ENCODE results near the gene RAPGEF1. TPM values are rescaled to one million over a fixed set of nuclear protein-coding genes. Genes with fewer than 3 reads are reported as not detected.
A peak's percentile ranks its signal among the peaks of the same experiment; 100 is the strongest.

The RAPGEF1 gene
- total RNA-seq, 2 experiments from 2014 or later: 118 to 243 TPM

DNA sequence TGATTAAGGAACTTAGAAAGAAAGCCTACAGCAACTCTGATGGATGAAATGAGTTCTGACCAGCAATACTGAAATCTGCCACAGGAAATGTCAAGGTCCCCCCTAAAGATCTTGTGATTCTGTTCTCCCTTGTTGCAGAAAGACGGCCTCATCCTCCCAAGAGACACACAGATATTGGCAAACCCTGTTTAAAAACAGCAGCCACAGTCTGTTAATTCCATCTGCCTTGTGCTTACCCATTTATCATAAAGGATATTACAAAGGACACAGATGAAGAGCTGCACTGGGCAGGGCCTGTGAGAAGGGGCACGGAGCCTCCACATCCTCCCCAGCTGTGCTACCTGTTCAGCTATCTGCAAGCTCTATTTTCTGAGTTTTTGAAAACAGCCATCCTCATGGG lies 15.2 kb downstream of the RAPGEF1 start:
- Histone ChIP-seq H4K20me1 (ENCODE audit: insufficient read depth, low read length) (0 out of 2 replicates have a peak, but pooled peaks cover 12% of the 10 kb centered on the region), H3K4me1 (ENCODE audit: insufficient read depth, low read length, poor library complexity, severe bottlenecking) (peaks cover 99% of the 10 kb centered on the region), H3K9me3 (ENCODE audit: low read length) (no peaks in the 10 kb centered on the region; the same call in 1 of the 2 replicates), H3K9me2 (ENCODE audit: insufficient read depth, low read length) (no peaks in the 10 kb centered on the region), H3K36me3 (ENCODE audit: insufficient read depth, low read length) (peaks cover 56% of the 10 kb centered on the region), H3K4me3 (ENCODE audit: low read depth, low read length, poor library complexity, severe bottlenecking) (peak overlapping the region; percentile 62), H3K4me2 (ENCODE audit: low read length) (peak overlapping the region; percentile 93), H3K27ac (ENCODE audit: low read depth, low read length, poor library complexity, severe bottlenecking) (peak overlapping the region; percentile 100), H3K79me2 (ENCODE audit: insufficient read depth, low read depth, low read length) (peaks cover 90% of the 10 kb centered on the region), H2AFZ (ENCODE audit: low read length) (no peak overlapping the region)
- POLR2A ChIA-PET: interaction anchor here (0.6 to 16.0 kb wide), 9 partner anchors 12 to 1760 kb away, joined by 3 to 347 read pairs (median 3); partner anchors contain the start of gene RAPGEF1
- no TSS peak for BruUV-seq (replicated peaks)
- peak; percentile 92 for DNase-seq (ENCODE audit: low spot score)
- CTCF ChIA-PET (ENCODE audit: unreplicated experiment): interaction anchor here (1.1 to 1.9 kb wide), 3 partner anchors 12 to 47 kb away, joined by 3 to 11 read pairs (median 6); no protein-coding TSS in a partner anchor
- intact Hi-C loops (cut with micrococcal nuclease; ENCODE audit: unreplicated experiment): loop anchor here (2.0 kb wide), 1 partner anchor 14 kb away; no protein-coding TSS in a partner anchor
- no peak for TF ChIP-seq EZH2phosphoT487 (IDR thresholded peaks at IDR 0.05; ENCODE audit: borderline replicate concordance, low read depth, low read length)
- TF ChIP-seq, protein P1, sequence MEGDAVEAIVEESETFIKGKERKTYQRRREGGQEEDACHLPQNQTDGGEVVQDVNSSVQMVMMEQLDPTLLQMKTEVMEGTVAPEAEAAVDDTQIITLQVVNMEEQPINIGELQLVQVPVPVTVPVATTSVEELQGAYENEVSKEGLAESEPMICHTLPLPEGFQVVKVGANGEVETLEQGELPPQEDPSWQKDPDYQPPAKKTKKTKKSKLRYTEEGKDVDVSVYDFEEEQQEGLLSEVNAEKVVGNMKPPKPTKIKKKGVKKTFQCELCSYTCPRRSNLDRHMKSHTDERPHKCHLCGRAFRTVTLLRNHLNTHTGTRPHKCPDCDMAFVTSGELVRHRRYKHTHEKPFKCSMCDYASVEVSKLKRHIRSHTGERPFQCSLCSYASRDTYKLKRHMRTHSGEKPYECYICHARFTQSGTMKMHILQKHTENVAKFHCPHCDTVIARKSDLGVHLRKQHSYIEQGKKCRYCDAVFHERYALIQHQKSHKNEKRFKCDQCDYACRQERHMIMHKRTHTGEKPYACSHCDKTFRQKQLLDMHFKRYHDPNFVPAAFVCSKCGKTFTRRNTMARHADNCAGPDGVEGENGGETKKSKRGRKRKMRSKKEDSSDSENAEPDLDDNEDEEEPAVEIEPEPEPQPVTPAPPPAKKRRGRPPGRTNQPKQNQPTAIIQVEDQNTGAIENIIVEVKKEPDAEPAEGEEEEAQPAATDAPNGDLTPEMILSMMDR (conservative IDR thresholded peaks at IDR 0.05; ENCODE audit: low read length): no peak

DNA sequence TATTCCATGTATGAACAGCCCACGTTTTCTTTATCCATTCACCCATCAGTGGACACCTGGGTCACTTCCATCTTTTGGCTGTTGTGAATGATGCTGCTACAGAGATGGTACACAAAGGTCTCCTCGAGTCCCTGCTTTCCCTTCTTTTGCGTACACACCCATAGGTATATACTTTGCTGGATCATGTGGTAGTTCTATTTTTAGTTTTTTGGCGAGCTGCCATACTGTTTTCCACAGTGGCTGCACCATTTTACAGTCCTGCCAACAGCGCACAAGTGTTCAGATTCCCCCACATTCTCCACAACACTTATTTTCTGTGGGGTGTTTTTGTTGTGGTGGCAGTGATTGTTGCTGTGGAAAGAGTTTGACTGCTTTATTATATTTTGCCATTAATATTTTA lies 16.2 kb downstream of the RAPGEF1 start:
- H3K79me2 ChIP-seq (ENCODE audit: insufficient read depth, low read depth, low read length): peaks cover 97% of the 10 kb centered on the region
- TSS peak; percentile 18 for BruUV-seq (replicated peaks)
- peak overlapping the region; percentile 100 for H3K27ac ChIP-seq (ENCODE audit: low read depth, low read length, poor library complexity, severe bottlenecking)
- H2AFZ ChIP-seq (ENCODE audit: low read length): no peak overlapping the region
- CTCF ChIA-PET (ENCODE audit: unreplicated experiment): interaction anchor here (1.9 kb wide), 1 partner anchor 13 kb away, joined by 6 read pairs; no protein-coding TSS in a partner anchor
- DNase-seq (ENCODE audit: low spot score): no peak
- H3K9me3 ChIP-seq (ENCODE audit: low read length): no peaks in the 10 kb centered on the region; the same call in 1 of the 2 replicates
- POLR2A ChIA-PET: interaction anchor here (16.0 kb wide), 1 partner anchor 47 kb away, joined by 347 read pairs; no protein-coding TSS in a partner anchor
- 0 out of 2 replicates have a peak, but pooled peaks cover 12% of the 10 kb centered on the region for H4K20me1 ChIP-seq (ENCODE audit: insufficient read depth, low read length)
- TF ChIP-seq, protein P1 (conservative IDR thresholded peaks at IDR 0.05; ENCODE audit: low read length): no peak
- TF ChIP-seq EZH2phosphoT487 (IDR thresholded peaks at IDR 0.05; ENCODE audit: borderline replicate concordance, low read depth, low read length): no peak
- no peaks in the 10 kb centered on the region for H3K9me2 ChIP-seq (ENCODE audit: insufficient read depth, low read length)
- no peak overlapping the region for H3K4me3 ChIP-seq (ENCODE audit: low read depth, low read length, poor library complexity, severe bottlenecking)
- H3K4me2 ChIP-seq (ENCODE audit: low read length): peak overlapping the region; percentile 93
- intact Hi-C loops (cut with micrococcal nuclease; ENCODE audit: unreplicated experiment): loop anchor here (2.0 kb wide), 1 partner anchor 15 kb away; no protein-coding TSS in a partner anchor
- H3K36me3 ChIP-seq (ENCODE audit: insufficient read depth, low read length): peaks cover 63% of the 10 kb centered on the region
- H3K4me1 ChIP-seq (ENCODE audit: insufficient read depth, low read length, poor library complexity, severe bottlenecking): peaks cover 98% of the 10 kb centered on the region

DNA sequence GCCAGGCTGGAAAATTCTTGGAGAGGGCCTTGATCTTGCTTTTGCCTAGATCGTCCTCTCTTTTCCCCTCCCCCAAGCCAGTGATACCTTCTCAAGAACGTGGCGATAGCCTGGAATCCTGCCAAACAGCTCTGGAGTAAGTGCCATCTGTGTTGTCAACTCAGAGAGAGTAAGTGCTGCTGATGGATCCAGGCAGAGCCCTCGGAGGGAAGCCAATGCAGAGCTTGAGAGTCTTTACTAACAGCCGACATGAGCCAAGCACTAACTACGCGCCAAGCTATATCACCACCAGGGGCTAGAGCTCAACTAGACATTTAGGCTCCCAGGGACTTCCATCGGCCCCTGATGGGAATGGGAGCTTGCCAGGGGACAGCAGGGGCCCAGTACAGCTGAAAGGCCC lies 17.6 kb downstream of the RAPGEF1 start:
- Histone ChIP-seq H3K9me3 (ENCODE audit: low read length) (no peaks in the 10 kb centered on the region; the same call in 1 of the 2 replicates), H3K36me3 (ENCODE audit: insufficient read depth, low read length) (peaks cover 74% of the 10 kb centered on the region), H3K79me2 (ENCODE audit: insufficient read depth, low read depth, low read length) (peaks cover 97% of the 10 kb centered on the region), H3K4me3 (ENCODE audit: low read depth, low read length, poor library complexity, severe bottlenecking) (no peak overlapping the region), H3K4me2 (ENCODE audit: low read length) (0 out of 2 replicates have a peak overlapping the region, but pooled peaks have one; percentile 12), H3K27ac (ENCODE audit: low read depth, low read length, poor library complexity, severe bottlenecking) (no peak overlapping the region), H2AFZ (ENCODE audit: low read length) (no peak overlapping the region), H3K9me2 (ENCODE audit: insufficient read depth, low read length) (no peaks in the 10 kb centered on the region), H4K20me1 (ENCODE audit: insufficient read depth, low read length) (0 out of 2 replicates have a peak, but pooled peaks cover 12% of the 10 kb centered on the region), H3K4me1 (ENCODE audit: insufficient read depth, low read length, poor library complexity, severe bottlenecking) (peaks cover 84% of the 10 kb centered on the region)
- no TSS peak for BruUV-seq (replicated peaks)
- TF ChIP-seq EZH2phosphoT487 (IDR thresholded peaks at IDR 0.05; ENCODE audit: borderline replicate concordance, low read depth, low read length): no peak
- TF ChIP-seq, protein P1 (conservative IDR thresholded peaks at IDR 0.05; ENCODE audit: low read length): peak; percentile 29; the same call in 1 of the 2 replicates
- DNase-seq (ENCODE audit: low spot score): no peak
- CTCF ChIA-PET (ENCODE audit: unreplicated experiment): interaction anchor here (0.6 kb wide), 1 partner anchor 1029 kb away, joined by 6 read pairs; the partner anchor contains the start of gene EXOSC2
- POLR2A ChIA-PET: interaction anchor here (16.0 kb wide), 1 partner anchor 46 kb away, joined by 347 read pairs; no protein-coding TSS in a partner anchor
- intact Hi-C loops (cut with micrococcal nuclease; ENCODE audit: unreplicated experiment): no loop called here
